Central memory CD8-positive, alpha-beta T cell (primary cell): ENCODE data around the gene PABPN1.
A peak's percentile ranks its signal among the peaks of the same experiment; 100 is the strongest.
"Not testable (repeated sequence)": the region's sequence is repeated elsewhere in the genome, so short reads cannot be mapped to it uniquely, and the experiment has no call there.

Experiments
- ATAC-seq: fragments of 150-1000 bp; cut with Tn5 transposase; replicated peaks from 2 replicates; pipeline ENCODE4 v1.10.0; 2022; ENCODE audit warnings: mild to moderate bottlenecking, moderate FRiP score, moderate number of reproducible peaks; ENCODE audit not compliant: poor library complexity, severe bottlenecking; ENCODE audit errors: extremely low read depth
- DNase-seq, 2 donors: peaks; one replicate each; pipeline ENCODE4 v3.0.0; 2021; ENCODE audit warnings: low spot score in 2 of 2
- H3K27ac Mint-ChIP-seq: one replicate; pipeline ENCODE4 v1.8.0; 2022; ENCODE audit warnings: low read depth, mild to moderate bottlenecking, moderate library complexity, mixed read lengths
- H3K27me3 Mint-ChIP-seq: one replicate; pipeline ENCODE4 v1.8.0; 2022; ENCODE audit warnings: mixed read lengths
- H3K36me3 Mint-ChIP-seq: one replicate; pipeline ENCODE4 v1.8.0; 2022; ENCODE audit warnings: mild to moderate bottlenecking, moderate library complexity, mixed read lengths; ENCODE audit not compliant: insufficient read depth
- H3K4me1 Mint-ChIP-seq: one replicate; pipeline ENCODE4 v1.8.0; 2022; ENCODE audit warnings: mixed read lengths
- H3K4me3 Mint-ChIP-seq: one replicate; pipeline ENCODE4 v1.8.0; 2022; ENCODE audit warnings: mild to moderate bottlenecking, moderate library complexity, mixed read lengths
- H3K9me3 Mint-ChIP-seq: one replicate; pipeline ENCODE4 v1.8.0; 2022; ENCODE audit warnings: mixed read lengths

Gene PABPN1

GRCh38 chr14:23320584-23321571 is at the start of gene PABPN1:
PABPN1 (plus strand) TSS chr14:23321457; CDS start chr14:23321470, 13 bp downstream.
- no peaks in the 10 kb centered on the region for H3K9me3 Mint-ChIP-seq

GRCh38 chr14:23275412-23275811 is 45.8 kb upstream of the PABPN1 start:
- ATAC-seq (no peak), DNase-seq (no peak)
- H3K4me3 Mint-ChIP-seq, result no peak overlapping the region
- peaks cover 2% of the 10 kb centered on the region for H3K36me3 Mint-ChIP-seq
- H3K9me3 Mint-ChIP-seq, result no peaks in the 10 kb centered on the region
- no peak overlapping the region for H3K27ac Mint-ChIP-seq
- peaks cover 4% of the 10 kb centered on the region for H3K4me1 Mint-ChIP-seq
- H3K27me3 Mint-ChIP-seq, result no peaks in the 10 kb centered on the region

More at GRCh38 chr14:23320584-23321571, at the start of gene PABPN1:
- Mint-ChIP-seq H3K27ac (peak within 1 kb of the TSS; percentile 97), H3K4me3 (peak within 1 kb of the TSS; percentile 89), H3K27me3 (no peaks in the 10 kb centered on the region), H3K4me1 (peaks cover 32% of the 10 kb centered on the region), H3K36me3 (peaks cover 42% of the 10 kb centered on the region)
- DNase-seq (peak; percentile 93 to 98), ATAC-seq (peak; percentile 90)

GRCh38 chr14:23277189-23277588 is 44.1 kb upstream of the PABPN1 start:
- Mint-ChIP-seq H3K4me3 (no peak overlapping the region), H3K9me3 (no peaks in the 10 kb centered on the region), H3K4me1 (peaks cover 4% of the 10 kb centered on the region), H3K27me3 (no peaks in the 10 kb centered on the region), H3K27ac (no peak overlapping the region), H3K36me3 (peaks cover 2% of the 10 kb centered on the region)
- DNase-seq (no peak), ATAC-seq (no peak)

- H3K4me1 Mint-ChIP-seq, H3K27ac Mint-ChIP-seq, H3K27me3 Mint-ChIP-seq, H3K4me3 Mint-ChIP-seq, DNase-seq, H3K36me3 Mint-ChIP-seq, H3K9me3 Mint-ChIP-seq, ATAC-seq: not testable (repeated sequence)
Observed at GRCh38 chr14:23277928-23278327, 43.3 kb upstream of the PABPN1 start.

GRCh38 chr14:23281247-23281646 is 40.0 kb upstream of the PABPN1 start:
- H3K4me1 Mint-ChIP-seq, result peaks cover 19% of the 10 kb centered on the region
- no peak overlapping the region for H3K4me3 Mint-ChIP-seq
- H3K36me3 Mint-ChIP-seq, result peaks cover 10% of the 10 kb centered on the region
- DNase-seq (no peak), ATAC-seq (no peak)
- no peaks in the 10 kb centered on the region for H3K27me3 Mint-ChIP-seq
- H3K27ac Mint-ChIP-seq, result no peak overlapping the region
- H3K9me3 Mint-ChIP-seq, result no peaks in the 10 kb centered on the region

- peaks cover 8% of the 10 kb centered on the region for H3K36me3 Mint-ChIP-seq
- no peaks in the 10 kb centered on the region for H3K27me3 Mint-ChIP-seq
- ATAC-seq, result no peak
- peak overlapping the region; percentile 87 for H3K27ac Mint-ChIP-seq
- no peaks in the 10 kb centered on the region for H3K9me3 Mint-ChIP-seq
- H3K4me1 Mint-ChIP-seq, result peaks cover 15% of the 10 kb centered on the region
- DNase-seq, result no peak
- peak overlapping the region; percentile 90 for H3K4me3 Mint-ChIP-seq
Observed at GRCh38 chr14:23284654-23285529, 36.4 kb upstream of the PABPN1 start.

- Mint-ChIP-seq H3K4me1 (peaks cover 15% of the 10 kb centered on the region), H3K36me3 (peaks cover 8% of the 10 kb centered on the region), H3K9me3 (no peaks in the 10 kb centered on the region), H3K27me3 (no peaks in the 10 kb centered on the region), H3K27ac (peak overlapping the region; percentile 87), H3K4me3 (peak overlapping the region; percentile 90)
- ATAC-seq, result peak; percentile 38
- no peak for DNase-seq
Observed at GRCh38 chr14:23285530-23286019, 35.7 kb upstream of the PABPN1 start.

GRCh38 chr14:23286020-23286901 is 35.0 kb upstream of the PABPN1 start, which contains the start of gene HOMEZ:
HOMEZ (minus strand) TSS chr14:23286132; CDS start chr14:23285952, 180 bp downstream.
- peak; percentile 94 to 95 for DNase-seq
- H3K27ac Mint-ChIP-seq, result peak within 1 kb of the TSS; percentile 87

GRCh38 chr14:23286902-23287479 is 34.3 kb upstream of the PABPN1 start:
- H3K9me3 Mint-ChIP-seq, result no peaks in the 10 kb centered on the region
- H3K36me3 Mint-ChIP-seq, result peaks cover 8% of the 10 kb centered on the region
- no peaks in the 10 kb centered on the region for H3K27me3 Mint-ChIP-seq
- H3K27ac Mint-ChIP-seq, result peak overlapping the region; percentile 87
- peaks cover 15% of the 10 kb centered on the region for H3K4me1 Mint-ChIP-seq
- DNase-seq (no peak), ATAC-seq (no peak)
- H3K4me3 Mint-ChIP-seq, result peak overlapping the region; percentile 90

More at GRCh38 chr14:23286020-23286901, 35.0 kb upstream of the PABPN1 start, which contains the start of gene HOMEZ:
- H3K4me3 Mint-ChIP-seq, result peak within 1 kb of the TSS; percentile 90
- peak; percentile 98 for ATAC-seq
- peaks cover 15% of the 10 kb centered on the region for H3K4me1 Mint-ChIP-seq
- H3K36me3 Mint-ChIP-seq, result peaks cover 8% of the 10 kb centered on the region
- H3K9me3 Mint-ChIP-seq, result no peaks in the 10 kb centered on the region
- H3K27me3 Mint-ChIP-seq, result no peaks in the 10 kb centered on the region

- no peaks in the 10 kb centered on the region for H3K9me3 Mint-ChIP-seq
- no peaks in the 10 kb centered on the region for H3K27me3 Mint-ChIP-seq
- H3K4me1 Mint-ChIP-seq, result peaks cover 15% of the 10 kb centered on the region
- peaks cover 9% of the 10 kb centered on the region for H3K36me3 Mint-ChIP-seq
- ATAC-seq (peak; percentile 83), DNase-seq (peak; percentile 41 to 43)
- H3K4me3 Mint-ChIP-seq, result no peak overlapping the region
- H3K27ac Mint-ChIP-seq, result peak overlapping the region; percentile 46
Observed at GRCh38 chr14:23294734-23295561, 26.3 kb upstream of the PABPN1 start.
